A673 (cell line): ENCODE results near the gene KRT76. TPM values are rescaled to one million over a fixed set of nuclear protein-coding genes. Genes with fewer than 3 reads are reported as not detected.

Experiments
- BruUV-seq: library from RNA; stranded (reverse); fragments of 400-500 nt; replicated peaks from 2 replicates; lab custom pipeline; 2021; lab: Mats Ljungman, UMichigan
- CTCF ChIA-PET: fragments of 300-600 bp; sonication (Branson Sonifier 250); formaldehyde crosslinking; loops from one replicate; lab custom pipeline; 2022; ENCODE audit warnings: antibody characterized with exemption; lab: Charles Lee
- POLR2A ChIA-PET: fragments of 300-600 bp; sonication (Branson Sonifier 250); formaldehyde crosslinking; loops from one replicate; lab custom pipeline; 2022; ENCODE audit warnings: antibody characterized with exemption; ENCODE audit not compliant: low non-redundant PET; lab: Charles Lee
- DNase-seq: peaks from one replicate; pipeline ENCODE4 v3.0.0-alpha.2; 2015; ENCODE audit warnings: low spot score
- H3K27ac ChIP-seq: fragments of 200-600 bp; sonication (generic); 2 replicates; pipeline ENCODE4 v1.5.1; 2016; ENCODE audit warnings: mixed run types, low read depth, mild to moderate bottlenecking, mixed read lengths, antibody characterized with exemption, low read length; ENCODE audit not compliant: poor library complexity, severe bottlenecking
- H3K27me3 ChIP-seq: fragments of 200-600 bp; sonication (generic); replicated peaks from 2 replicates; pipeline ENCODE4 v1.6.1; 2017; ENCODE audit warnings: mixed run types, low read depth, mild to moderate bottlenecking, mixed read lengths, antibody characterized with exemption, low read length; ENCODE audit not compliant: insufficient read depth, poor library complexity
- H3K36me3 ChIP-seq: fragments of 200-600 bp; sonication (generic); 2 replicates; pipeline ENCODE4 v1.6.1; 2016; ENCODE audit warnings: mixed run types, mild to moderate bottlenecking, mixed read lengths, antibody characterized with exemption, low read length; ENCODE audit not compliant: insufficient read depth, poor library complexity, severe bottlenecking
- H3K4me1 ChIP-seq: fragments of 200-600 bp; sonication (generic); 2 replicates; pipeline ENCODE4 v1.6.1; 2017; ENCODE audit warnings: mixed run types, mild to moderate bottlenecking, mixed read lengths, antibody characterized with exemption, low read length; ENCODE audit not compliant: insufficient read depth, poor library complexity, severe bottlenecking
- H3K4me3 ChIP-seq: fragments of 200-600 bp; sonication (generic); 2 replicates; pipeline ENCODE4 v1.5.1; 2016; ENCODE audit warnings: low read depth, mixed run types, mild to moderate bottlenecking, mixed read lengths, low read length; ENCODE audit not compliant: poor library complexity, severe bottlenecking
- H3K9me3 ChIP-seq: fragments of 200-600 bp; sonication (generic); 2 replicates; pipeline ENCODE4 v1.6.1; 2016; ENCODE audit warnings: mixed run types, low read depth, mild to moderate bottlenecking, mixed read lengths, antibody characterized with exemption, low read length; ENCODE audit not compliant: poor library complexity, severe bottlenecking
- CTCF ChIP-seq: fragments of 300-800, 200-600 bp; sonication (generic); conservative IDR thresholded peaks from 2 replicates; pipeline ENCODE4 v1.5.1; 2017; ENCODE audit warnings: low read depth, mild to moderate bottlenecking, antibody characterized with exemption, low read length, moderate library complexity, mixed read lengths
- EZH2 ChIP-seq: fragments of 200-600 bp; sonication (generic); IDR thresholded peaks from 2 replicates; pipeline ENCODE4 v1.6.1; 2017; ENCODE audit warnings: borderline replicate concordance, low read depth, mild to moderate bottlenecking, mixed read lengths, antibody characterized with exemption, low read length; ENCODE audit not compliant: poor library complexity, severe bottlenecking
- intact Hi-C: fragments of 100-400 bp; cut with micrococcal nuclease; formaldehyde crosslinking; loops from one replicate; pipeline ENCODE4 v1.10.0; 2022; ENCODE audit not compliant: unreplicated experiment
- total RNA-seq: library from RNA; stranded (reverse); gene quantifications from 2 replicates; pipeline ENCODE4 v1.2.3, GENCODE V29; 2021

Gene KRT76
- total RNA-seq, 1 experiment from 2014 or later: not detected

- no peak overlapping the region for H3K4me3 ChIP-seq
- H3K27me3 ChIP-seq: no peaks in the 10 kb centered on the region
- H3K27ac ChIP-seq: no peak overlapping the region
- no peaks in the 10 kb centered on the region for H3K36me3 ChIP-seq
- no TSS peak for BruUV-seq
- POLR2A ChIA-PET: no interaction called here
- H3K4me1 ChIP-seq: no peaks in the 10 kb centered on the region
- TF ChIP-seq EZH2: no peak
- TF ChIP-seq CTCF: no peak
- CTCF ChIA-PET: no interaction called here
- intact Hi-C loops: no loop called here
- no peak for DNase-seq
- H3K9me3 ChIP-seq: no peaks in the 10 kb centered on the region
These were observed 10.1 kb downstream of the KRT76 start for GRCh38 chr12:52767020-52767379.

- Histone ChIP-seq H3K36me3 (no peaks in the 10 kb centered on the region), H3K4me3 (no peak overlapping the region), H3K27me3 (no peaks in the 10 kb centered on the region), H3K27ac (no peak overlapping the region), H3K4me1 (no peaks in the 10 kb centered on the region), H3K9me3 (no peaks in the 10 kb centered on the region)
- ChIA-PET POLR2A (no interaction called here), CTCF (no interaction called here)
- intact Hi-C loops: no loop called here
- BruUV-seq: no TSS peak
- TF ChIP-seq CTCF (no peak), EZH2 (no peak)
- no peak for DNase-seq
These were observed 10.7 kb downstream of the KRT76 start for GRCh38 chr12:52766351-52767019.

- H3K4me3 ChIP-seq: no peak overlapping the region
- TF ChIP-seq EZH2 (no peak), CTCF (no peak)
- no peaks in the 10 kb centered on the region for H3K27me3 ChIP-seq
- H3K9me3 ChIP-seq: peaks cover under 1% of the 10 kb centered on the region
- ChIA-PET POLR2A (no interaction called here), CTCF (no interaction called here)
- H3K36me3 ChIP-seq: no peaks in the 10 kb centered on the region
- no peaks in the 10 kb centered on the region for H3K4me1 ChIP-seq
- no TSS peak for BruUV-seq
- intact Hi-C loops: no loop called here
- no peak overlapping the region for H3K27ac ChIP-seq
- no peak for DNase-seq
These were observed 11.4 kb downstream of the KRT76 start for GRCh38 chr12:52765702-52766101.
